Ovary (tissue), 3 donors: Measurements from ENCODE around the gene TYSND1.
A peak's percentile ranks its signal among the peaks of the same experiment; 100 is the strongest.

Experiments
- CTCF ChIP-seq, 3 donors: fragments of 450-650 bp in 2 of 3; fragments of 200-600 bp in 1 of 3; IDR thresholded peaks; one replicate each; pipeline versions ENCODE4 v1.5.1 to v1.8.0; 2016 to 2022; ENCODE audit warnings: antibody characterized with exemption in 3 of 3, mild to moderate bottlenecking in 1 of 3
- POLR2A ChIP-seq: fragments of 450-650 bp; IDR thresholded peaks from one replicate; pipeline ENCODE4 v1.6.1; 2017; ENCODE audit warnings: antibody characterized with exemption, mild to moderate bottlenecking, moderate library complexity
- donor health status: DM: no; HTN: no; CAD: no.

GRCh38 chr10:70145666-70146488 is 623 bp downstream of the TYSND1 start:
- no peak for TF ChIP-seq POLR2A
- peak; percentile 48 to 88 (median 65) for TF ChIP-seq CTCF (IDR thresholded peaks at IDR 0.05)
